Neutrophil (primary cell): ENCODE measurements around the gene NEMF.

ENCODE experiments used
- H3K27ac ChIP-seq: fragments of 200-600 bp; sonication (generic); 2 replicates; pipeline ENCODE4 v1.5.1; 2016; ENCODE audit warnings: mild to moderate bottlenecking, moderate library complexity
- H3K27me3 ChIP-seq: fragments of 200-600 bp; sonication (generic); 2 replicates; pipeline ENCODE4 v1.6.0; 2016; ENCODE audit warnings: mild to moderate bottlenecking
- H3K36me3 ChIP-seq: fragments of 200-600 bp; sonication (generic); 2 replicates; pipeline ENCODE4 v1.5.1; 2017
- H3K4me1 ChIP-seq, 2 experiments: fragments of 200-600 bp in 1 of 2; sonication (generic) in 1 of 2; 1 replicate in 1 of 2; 2 replicates in 1 of 2; pipeline versions ENCODE4 v1.5.1 to v1.6.1; 2013 to 2016; ENCODE audit warnings: low read depth in 1 of 2, low read length in 1 of 2, mild to moderate bottlenecking in 1 of 2, moderate library complexity in 1 of 2; ENCODE audit not compliant: control insufficient read depth in 1 of 2, insufficient read depth in 1 of 2
- H3K4me3 ChIP-seq, 2 experiments: fragments of 200-600 bp in 1 of 2; sonication (generic) in 1 of 2; 1 replicate in 1 of 2; 2 replicates in 1 of 2; pipeline ENCODE4 v1.5.1; 2013 to 2016; ENCODE audit warnings: low read depth in 1 of 2, low read length in 1 of 2, mild to moderate bottlenecking in 1 of 2, moderate library complexity in 1 of 2
- H3K9me3 ChIP-seq: fragments of 200-600 bp; sonication (generic); 2 replicates; pipeline ENCODE4 v1.5.1; 2016
- CTCF ChIP-seq: fragments of 200-600 bp; sonication (generic); IDR thresholded peaks from 2 replicates; pipeline ENCODE4 v1.5.1; 2016; ENCODE audit warnings: antibody characterized with exemption

The NEMF gene

GRCh38 chr14:49868720-49869114 is 16.1 kb upstream of the NEMF start:
- H3K27ac ChIP-seq: peak overlapping the region; percentile 87
- peak overlapping the region; percentile 57 to 79 for H3K4me3 ChIP-seq
- no peaks in the 10 kb centered on the region for H3K36me3 ChIP-seq
- no peaks in the 10 kb centered on the region for H3K9me3 ChIP-seq
- H3K4me1 ChIP-seq: peaks cover 17 to 32% of the 10 kb centered on the region in 2 experiments
- no peak for TF ChIP-seq CTCF
- H3K27me3 ChIP-seq: no peaks in the 10 kb centered on the region

- TF ChIP-seq CTCF: peak; percentile 3
- Histone ChIP-seq H3K4me3 (peak overlapping the region; percentile 57 to 79), H3K4me1 (peaks cover 23 to 38% of the 10 kb centered on the region in 2 experiments), H3K9me3 (no peaks in the 10 kb centered on the region), H3K27me3 (no peaks in the 10 kb centered on the region), H3K27ac (peak overlapping the region; percentile 87), H3K36me3 (no peaks in the 10 kb centered on the region)
Observed at GRCh38 chr14:49867831-49868719, 15.5 kb upstream of the NEMF start.

- Histone ChIP-seq H3K4me1 (peaks cover 39 to 55% of the 10 kb centered on the region in 2 experiments), H3K4me3 (no peak overlapping the region), H3K36me3 (no peaks in the 10 kb centered on the region), H3K27ac (peak overlapping the region; percentile 41), H3K27me3 (no peaks in the 10 kb centered on the region), H3K9me3 (no peaks in the 10 kb centered on the region)
- TF ChIP-seq CTCF: peak; percentile 74
Observed at GRCh38 chr14:49865431-49865859, 12.9 kb upstream of the NEMF start.

GRCh38 chr14:49863487-49864281 is 11.1 kb upstream of the NEMF start:
- H3K4me3 ChIP-seq: peak overlapping the region; percentile 74 to 82
- no peaks in the 10 kb centered on the region for H3K9me3 ChIP-seq
- H3K4me1 ChIP-seq: peaks cover 34 to 52% of the 10 kb centered on the region in 2 experiments

More at GRCh38 chr14:49863487-49864281, 11.1 kb upstream of the NEMF start:
- no peaks in the 10 kb centered on the region for H3K27me3 ChIP-seq
- no peak for TF ChIP-seq CTCF
- no peaks in the 10 kb centered on the region for H3K36me3 ChIP-seq
- peak overlapping the region; percentile 93 for H3K27ac ChIP-seq
